GM21526 (cell line): Measurements from ENCODE around the gene HIPK3.

Source experiments
- ATAC-seq: cut with Tn5 transposase; IDR thresholded peaks from one replicate; pipeline ENCODE4 v1.9.1; 2021; ENCODE audit warnings: moderate library complexity; ENCODE audit not compliant: unreplicated experiment, low FRiP score

Gene HIPK3

DNA sequence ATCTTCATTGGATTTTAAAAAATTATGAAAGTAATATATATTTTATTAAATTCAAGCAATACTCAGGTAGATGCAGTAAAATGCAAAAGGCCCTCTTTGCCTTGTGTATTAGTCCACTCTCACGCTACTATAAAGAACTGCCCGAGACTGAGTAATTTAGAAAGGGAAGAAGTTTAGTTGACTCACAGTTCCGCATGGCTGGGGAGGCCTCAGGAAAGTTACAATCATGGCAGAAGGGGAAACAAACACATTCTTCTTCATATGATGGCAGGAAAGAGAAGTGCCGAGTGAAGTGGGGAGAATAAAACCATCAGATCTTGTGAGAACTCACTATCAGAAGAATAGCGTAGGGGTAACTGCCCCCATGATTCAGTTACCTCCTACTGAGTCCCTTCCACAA, 130.8 kb downstream of the HIPK3 start:
- ATAC-seq: no peak

DNA sequence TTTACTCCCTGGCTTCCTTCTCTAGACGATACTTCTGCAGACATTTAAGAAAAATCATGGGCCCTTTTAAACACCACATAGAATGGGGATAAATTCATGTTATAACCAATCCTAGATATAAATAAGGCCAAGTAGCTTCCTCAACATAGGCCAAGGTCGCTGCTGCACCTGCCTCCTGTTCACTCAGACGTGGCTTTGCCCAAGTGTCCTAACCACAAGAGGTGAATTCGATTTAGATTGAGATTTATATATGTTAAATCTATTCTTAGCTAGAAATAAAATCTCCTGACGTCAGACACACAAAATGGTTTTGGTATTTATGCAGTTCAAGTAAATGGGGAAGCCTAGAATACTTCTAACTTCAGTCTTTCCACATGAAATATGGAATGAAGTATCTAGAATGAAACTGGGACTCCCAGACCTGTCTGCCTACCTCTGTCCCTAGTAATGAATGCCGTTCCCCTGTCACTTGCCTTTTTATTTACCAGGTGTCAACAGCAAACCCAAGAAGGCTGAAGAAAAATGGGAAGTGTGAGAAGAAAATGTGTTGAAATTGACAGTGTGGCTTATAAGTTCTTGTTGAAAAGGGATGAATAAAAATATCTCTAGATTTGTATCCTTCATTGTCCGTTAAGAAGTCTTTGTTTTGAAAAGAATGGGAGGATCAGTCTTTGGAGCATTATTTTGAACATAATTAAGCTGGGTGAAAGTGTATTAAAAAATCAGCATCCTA, 131.8 kb downstream of the HIPK3 start:
- ATAC-seq: no peak

DNA sequence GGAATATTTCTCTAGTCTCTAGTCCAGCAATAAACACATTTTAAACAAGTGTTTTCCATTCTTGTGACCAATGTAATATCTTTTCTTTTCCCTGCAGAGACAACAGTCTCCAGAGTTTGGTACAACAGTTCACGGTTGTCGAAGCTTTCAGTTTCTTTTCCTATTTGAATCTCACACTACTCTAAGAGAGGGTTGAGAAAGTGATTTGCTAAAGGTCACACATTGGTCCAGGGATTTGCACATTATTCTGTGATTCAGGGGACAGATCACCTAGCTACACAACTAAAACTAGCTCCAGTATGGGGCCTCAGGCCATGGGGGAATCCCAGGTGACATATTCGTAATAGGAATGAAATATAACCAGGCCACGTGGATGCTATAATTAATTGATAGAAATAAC, 132.5 kb downstream of the HIPK3 start:
- ATAC-seq: peak; percentile 54

DNA sequence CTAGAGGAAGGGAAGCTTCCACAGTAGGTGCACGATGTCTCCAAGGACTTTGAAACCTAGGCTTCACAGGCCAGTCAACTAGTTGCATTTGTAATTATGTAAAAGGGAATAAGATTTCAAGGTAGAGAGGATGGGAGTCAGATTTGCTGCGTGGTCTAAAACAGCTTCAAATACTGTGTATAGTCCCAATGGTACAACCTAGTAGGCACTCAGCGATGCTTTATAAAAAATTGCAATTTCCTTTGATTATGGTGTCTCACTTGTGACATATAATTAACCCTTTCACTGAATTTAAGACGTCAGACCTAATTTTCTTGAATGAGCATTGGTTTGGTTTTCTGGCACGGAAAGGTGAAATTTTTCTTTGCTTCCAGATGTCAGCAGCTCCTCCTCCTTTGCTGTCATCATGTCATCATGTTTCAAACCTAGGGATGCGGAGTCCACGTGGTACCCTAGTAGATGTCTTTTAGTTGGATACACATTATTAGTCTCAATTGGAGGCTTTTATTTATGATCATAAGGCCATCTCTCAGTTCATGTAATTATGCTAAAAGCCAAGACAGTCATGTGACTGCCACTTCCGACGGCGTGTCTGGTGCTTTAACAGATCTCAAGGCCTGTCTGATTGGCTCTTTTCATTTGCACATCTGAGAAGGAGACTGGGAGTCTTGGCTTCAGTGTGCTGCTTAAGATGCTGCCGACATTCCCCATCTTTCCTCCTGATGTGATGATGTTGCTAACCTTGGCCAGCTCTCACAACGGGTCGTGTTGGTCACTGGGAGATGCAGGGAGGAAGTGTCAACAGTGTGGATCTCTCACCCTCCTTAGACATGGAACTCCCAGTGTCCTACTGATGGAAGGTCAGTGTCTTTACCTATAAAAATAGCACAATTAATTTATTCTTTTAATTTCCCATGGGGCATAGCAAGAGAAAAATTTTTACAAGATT, 134.0 kb downstream of the HIPK3 start:
- no peak for ATAC-seq

DNA sequence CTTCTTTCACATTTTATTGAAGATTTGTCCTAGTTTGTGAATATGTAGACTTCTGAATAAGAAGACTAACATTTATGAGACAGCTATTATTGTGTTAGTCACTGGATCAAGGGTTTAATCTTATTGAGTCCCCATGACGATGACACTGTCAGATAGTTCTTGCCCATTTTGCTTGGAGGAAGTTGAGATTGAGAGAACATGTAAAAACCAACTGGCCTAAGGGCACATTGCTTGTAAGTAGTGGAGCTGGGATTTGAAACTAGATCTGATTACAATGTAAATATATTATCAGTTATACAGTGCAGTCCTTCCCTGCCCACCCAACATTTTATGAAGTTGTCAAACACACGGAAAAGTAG, 134.7 kb downstream of the HIPK3 start:
- ATAC-seq: no peak

DNA sequence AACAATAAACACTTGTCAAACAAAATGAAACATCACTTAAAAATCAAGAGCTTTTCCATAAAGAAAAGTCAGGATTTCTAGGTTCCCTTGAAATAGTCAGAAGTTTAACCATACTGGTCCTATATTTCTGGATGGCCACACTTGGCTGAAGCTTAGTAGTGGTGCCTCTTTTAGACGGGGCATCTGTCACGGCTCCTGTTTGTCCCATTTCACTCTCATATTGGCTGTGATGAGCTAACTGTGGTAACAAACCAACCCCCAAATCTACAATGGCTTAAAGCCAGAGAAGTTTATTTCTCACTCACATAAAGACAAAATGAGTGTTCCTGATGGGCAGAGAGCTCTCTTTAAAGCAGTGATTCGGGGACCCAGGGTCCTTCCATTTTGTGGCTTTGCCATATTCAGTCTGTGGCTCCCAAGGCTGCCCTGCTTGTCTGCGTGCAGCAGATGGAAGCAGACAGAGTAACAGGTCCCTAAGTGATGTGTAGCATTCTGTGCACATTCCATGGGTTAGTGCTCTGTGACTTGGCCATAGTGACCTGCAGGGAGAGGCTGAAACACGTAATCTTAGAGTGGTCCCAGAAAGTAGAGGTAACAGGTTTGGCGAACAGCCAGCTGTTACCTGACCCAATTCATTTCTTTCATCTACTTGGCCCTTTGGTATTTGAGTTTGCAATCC, 137.4 kb downstream of the HIPK3 start:
- ATAC-seq: no peak

DNA sequence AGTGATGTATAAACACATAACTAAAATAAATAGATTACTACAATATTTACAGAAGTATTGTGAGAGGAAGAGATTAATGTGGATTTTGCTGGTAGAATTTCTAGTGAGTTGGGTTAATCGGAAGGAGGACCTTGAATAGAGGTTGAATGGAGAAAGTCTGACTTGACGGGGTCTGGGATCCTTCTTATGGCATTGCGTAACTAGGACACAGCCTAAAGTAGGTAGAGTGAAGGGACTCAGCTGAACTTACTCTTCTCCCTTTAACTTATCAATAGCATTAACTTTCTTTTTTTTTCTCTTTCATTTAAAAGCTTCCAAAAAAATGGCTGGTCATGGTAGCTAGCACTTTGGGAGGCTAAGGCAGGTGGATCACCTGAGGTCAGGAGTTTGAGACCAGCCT, 139.2 kb downstream of the HIPK3 start:
- ATAC-seq: no peak

DNA sequence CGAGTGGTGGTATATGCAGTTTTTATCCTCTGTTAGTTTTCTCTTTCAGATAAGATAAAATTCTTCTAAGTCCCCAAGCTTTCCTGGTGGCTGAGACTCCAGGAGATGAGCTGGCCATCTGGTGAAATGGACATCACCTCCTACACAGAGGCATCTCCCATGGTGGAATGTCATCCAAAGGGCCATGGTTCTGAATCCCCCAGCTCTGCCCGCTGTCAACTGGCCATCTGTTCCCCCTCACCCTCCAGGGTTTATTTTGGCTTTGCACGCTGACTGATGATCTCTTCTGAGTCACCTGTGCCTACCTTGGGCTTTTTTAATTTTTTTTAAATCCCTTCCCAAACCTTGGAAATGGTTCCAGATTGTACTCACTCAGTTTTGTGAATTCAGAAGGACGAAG, 142.2 kb downstream of the HIPK3 start:
- ATAC-seq: no peak

DNA sequence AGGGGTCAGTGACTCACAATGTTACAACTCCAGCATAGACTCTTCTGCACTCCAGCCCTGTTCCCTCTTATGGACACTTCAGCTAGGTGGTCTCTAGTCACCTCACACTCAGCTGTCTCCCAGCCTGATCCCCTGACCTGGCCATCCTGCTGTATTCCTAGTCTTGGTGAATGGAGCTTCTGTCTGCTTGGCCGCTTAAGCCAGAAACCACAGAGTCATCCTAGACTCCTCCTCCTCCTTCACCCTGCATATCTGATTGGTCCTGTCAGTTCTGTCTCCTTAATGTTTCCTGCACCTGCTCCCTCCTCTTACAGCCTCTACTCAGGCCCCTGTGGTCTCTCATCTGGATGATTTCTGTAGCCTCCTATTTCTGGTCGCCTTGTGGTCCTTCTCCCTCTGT, 144.9 kb downstream of the HIPK3 start:
- no peak for ATAC-seq

- no peak for ATAC-seq
Observed at GRCh38 chr11:33403344-33403743, 146.2 kb downstream of the HIPK3 start.

GRCh38 chr11:33405834-33406602, 148.8 kb downstream of the HIPK3 start:
- no peak for ATAC-seq
